AG10803 (cell line): ENCODE data around the gene TEX48.
A peak's percentile ranks its signal among the peaks of the same experiment; 100 is the strongest.

Experiments
- DNase-seq: peaks from one replicate; pipeline ENCODE4 v3.0.0; 2010; ENCODE audit warnings: low read depth
- H3K4me3 ChIP-seq: 2 replicates; pipeline ENCODE4 v1.5.1; 2011; ENCODE audit warnings: mild to moderate bottlenecking, low read length, control low read depth
- CTCF ChIP-seq: conservative IDR thresholded peaks from 2 replicates; pipeline ENCODE4 v1.5.1; 2011; ENCODE audit warnings: mild to moderate bottlenecking, low read length, control low read depth, inconsistent platforms

The TEX48 gene

GRCh38 chr9:114638404-114638803 lies 43.6 kb downstream of the TEX48 start:
- H3K4me3 ChIP-seq = no peak overlapping the region
- DNase-seq = no peak
- no peak for TF ChIP-seq CTCF

GRCh38 chr9:114634387-114634786 lies 47.6 kb downstream of the TEX48 start:
- no peak overlapping the region for H3K4me3 ChIP-seq
- no peak for TF ChIP-seq CTCF
- DNase-seq = no peak

GRCh38 chr9:114633438-114634089 lies 48.4 kb downstream of the TEX48 start:
- no peak for TF ChIP-seq CTCF
- no peak for DNase-seq
- no peak overlapping the region for H3K4me3 ChIP-seq

GRCh38 chr9:114631166-114631565 lies 50.8 kb downstream of the TEX48 start:
- no peak overlapping the region for H3K4me3 ChIP-seq
- DNase-seq = peak; percentile 33
- TF ChIP-seq CTCF = no peak

- no peak for TF ChIP-seq CTCF
- H3K4me3 ChIP-seq = no peak overlapping the region
- DNase-seq = no peak
These were observed 52.4 kb downstream of the TEX48 start for GRCh38 chr9:114629563-114630090.

GRCh38 chr9:114627553-114627952 lies 54.4 kb downstream of the TEX48 start:
- no peak for TF ChIP-seq CTCF
- no peak overlapping the region for H3K4me3 ChIP-seq
- no peak for DNase-seq

GRCh38 chr9:114626415-114627020 lies 55.5 kb downstream of the TEX48 start:
- no peak overlapping the region for H3K4me3 ChIP-seq
- no peak for DNase-seq
- no peak for TF ChIP-seq CTCF
